ENCODE results near the gene GPR158.

Gene GPR158

DNA sequence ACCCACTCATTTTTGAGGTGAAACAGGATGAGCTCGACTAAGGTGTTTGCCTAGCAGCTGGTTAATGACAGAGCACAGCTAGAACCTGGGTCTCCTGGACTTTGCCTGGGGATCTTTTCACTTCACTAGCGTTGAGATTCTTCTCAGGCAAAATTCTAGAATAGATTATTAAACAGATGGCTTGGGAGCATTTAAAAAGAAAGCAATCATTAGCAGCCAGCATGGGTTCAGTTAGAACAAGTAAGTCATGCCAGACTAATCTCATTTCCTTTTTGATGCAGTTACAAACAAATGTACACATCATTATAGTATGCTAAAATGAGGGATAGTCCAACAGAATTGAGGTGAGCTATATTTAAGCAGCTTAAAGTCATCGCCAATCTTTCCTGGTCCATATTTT, 467.9 kb downstream of the GPR158 start:
- no peak for ATAC-seq
- TF ChIP-seq, protein P1, sequence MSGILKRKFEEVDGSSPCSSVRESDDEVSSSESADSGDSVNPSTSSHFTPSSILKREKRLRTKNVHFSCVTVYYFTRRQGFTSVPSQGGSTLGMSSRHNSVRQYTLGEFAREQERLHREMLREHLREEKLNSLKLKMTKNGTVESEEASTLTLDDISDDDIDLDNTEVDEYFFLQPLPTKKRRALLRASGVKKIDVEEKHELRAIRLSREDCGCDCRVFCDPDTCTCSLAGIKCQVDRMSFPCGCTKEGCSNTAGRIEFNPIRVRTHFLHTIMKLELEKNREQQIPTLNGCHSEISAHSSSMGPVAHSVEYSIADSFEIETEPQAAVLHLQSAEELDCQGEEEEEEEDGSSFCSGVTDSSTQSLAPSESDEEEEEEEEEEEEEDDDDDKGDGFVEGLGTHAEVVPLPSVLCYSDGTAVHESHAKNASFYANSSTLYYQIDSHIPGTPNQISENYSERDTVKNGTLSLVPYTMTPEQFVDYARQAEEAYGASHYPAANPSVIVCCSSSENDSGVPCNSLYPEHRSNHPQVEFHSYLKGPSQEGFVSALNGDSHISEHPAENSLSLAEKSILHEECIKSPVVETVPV (CRISPR knock-in tag; IDR thresholded peaks at IDR 0.05), result no peak
- TF ChIP-seq ZFP30 (CRISPR knock-in tag; IDR thresholded peaks at IDR 0.05) (no peak), ZNF565 (CRISPR knock-in tag; conservative IDR thresholded peaks at IDR 0.05; ENCODE audit: low read depth) (no peak), ARNTL (CRISPR knock-in tag; IDR thresholded peaks at IDR 0.05; ENCODE audit: borderline replicate concordance, low read depth) (no peak), BACH2 (CRISPR knock-in tag; IDR thresholded peaks at IDR 0.05; ENCODE audit: borderline replicate concordance) (no peak), ISL1 (CRISPR knock-in tag; IDR thresholded peaks at IDR 0.05) (no peak), GLIS3 (CRISPR knock-in tag; IDR thresholded peaks at IDR 0.05) (no peak), RARB (CRISPR knock-in tag; IDR thresholded peaks at IDR 0.05) (no peak), SNAI2 (CRISPR knock-in tag; IDR thresholded peaks at IDR 0.05) (no peak), TOX (CRISPR knock-in tag; IDR thresholded peaks at IDR 0.05; ENCODE audit: borderline replicate concordance) (no peak), ZC3H10 (CRISPR knock-in tag; IDR thresholded peaks at IDR 0.05) (no peak), ZNF8 (CRISPR knock-in tag; IDR thresholded peaks at IDR 0.05) (no peak), CSDC2 (CRISPR knock-in tag; IDR thresholded peaks at IDR 0.05) (no peak), ZNF70 (CRISPR knock-in tag; IDR thresholded peaks at IDR 0.05) (no peak), ZFP3 (CRISPR knock-in tag; IDR thresholded peaks at IDR 0.05) (no peak), PPARA (CRISPR knock-in tag; IDR thresholded peaks at IDR 0.05; ENCODE audit: borderline replicate concordance) (no peak)
- TF ChIP-seq, protein P2, sequence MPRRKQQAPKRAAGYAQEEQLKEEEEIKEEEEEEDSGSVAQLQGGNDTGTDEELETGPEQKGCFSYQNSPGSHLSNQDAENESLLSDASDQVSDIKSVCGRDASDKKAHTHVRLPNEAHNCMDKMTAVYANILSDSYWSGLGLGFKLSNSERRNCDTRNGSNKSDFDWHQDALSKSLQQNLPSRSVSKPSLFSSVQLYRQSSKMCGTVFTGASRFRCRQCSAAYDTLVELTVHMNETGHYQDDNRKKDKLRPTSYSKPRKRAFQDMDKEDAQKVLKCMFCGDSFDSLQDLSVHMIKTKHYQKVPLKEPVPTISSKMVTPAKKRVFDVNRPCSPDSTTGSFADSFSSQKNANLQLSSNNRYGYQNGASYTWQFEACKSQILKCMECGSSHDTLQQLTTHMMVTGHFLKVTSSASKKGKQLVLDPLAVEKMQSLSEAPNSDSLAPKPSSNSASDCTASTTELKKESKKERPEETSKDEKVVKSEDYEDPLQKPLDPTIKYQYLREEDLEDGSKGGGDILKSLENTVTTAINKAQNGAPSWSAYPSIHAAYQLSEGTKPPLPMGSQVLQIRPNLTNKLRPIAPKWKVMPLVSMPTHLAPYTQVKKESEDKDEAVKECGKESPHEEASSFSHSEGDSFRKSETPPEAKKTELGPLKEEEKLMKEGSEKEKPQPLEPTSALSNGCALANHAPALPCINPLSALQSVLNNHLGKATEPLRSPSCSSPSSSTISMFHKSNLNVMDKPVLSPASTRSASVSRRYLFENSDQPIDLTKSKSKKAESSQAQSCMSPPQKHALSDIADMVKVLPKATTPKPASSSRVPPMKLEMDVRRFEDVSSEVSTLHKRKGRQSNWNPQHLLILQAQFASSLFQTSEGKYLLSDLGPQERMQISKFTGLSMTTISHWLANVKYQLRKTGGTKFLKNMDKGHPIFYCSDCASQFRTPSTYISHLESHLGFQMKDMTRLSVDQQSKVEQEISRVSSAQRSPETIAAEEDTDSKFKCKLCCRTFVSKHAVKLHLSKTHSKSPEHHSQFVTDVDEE (CRISPR knock-in tag; IDR thresholded peaks at IDR 0.05), result no peak
- TF ChIP-seq, protein P3, sequence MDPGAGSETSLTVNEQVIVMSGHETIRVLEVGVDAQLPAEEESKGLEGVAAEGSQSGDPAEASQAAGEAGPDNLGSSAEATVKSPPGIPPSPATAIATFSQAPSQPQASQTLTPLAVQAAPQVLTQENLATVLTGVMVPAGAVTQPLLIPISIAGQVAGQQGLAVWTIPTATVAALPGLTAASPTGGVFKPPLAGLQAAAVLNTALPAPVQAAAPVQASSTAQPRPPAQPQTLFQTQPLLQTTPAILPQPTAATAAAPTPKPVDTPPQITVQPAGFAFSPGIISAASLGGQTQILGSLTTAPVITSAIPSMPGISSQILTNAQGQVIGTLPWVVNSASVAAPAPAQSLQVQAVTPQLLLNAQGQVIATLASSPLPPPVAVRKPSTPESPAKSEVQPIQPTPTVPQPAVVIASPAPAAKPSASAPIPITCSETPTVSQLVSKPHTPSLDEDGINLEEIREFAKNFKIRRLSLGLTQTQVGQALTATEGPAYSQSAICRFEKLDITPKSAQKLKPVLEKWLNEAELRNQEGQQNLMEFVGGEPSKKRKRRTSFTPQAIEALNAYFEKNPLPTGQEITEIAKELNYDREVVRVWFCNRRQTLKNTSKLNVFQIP (CRISPR knock-in tag; IDR thresholded peaks at IDR 0.05; ENCODE audit: borderline replicate concordance, low read depth), result no peak

DNA sequence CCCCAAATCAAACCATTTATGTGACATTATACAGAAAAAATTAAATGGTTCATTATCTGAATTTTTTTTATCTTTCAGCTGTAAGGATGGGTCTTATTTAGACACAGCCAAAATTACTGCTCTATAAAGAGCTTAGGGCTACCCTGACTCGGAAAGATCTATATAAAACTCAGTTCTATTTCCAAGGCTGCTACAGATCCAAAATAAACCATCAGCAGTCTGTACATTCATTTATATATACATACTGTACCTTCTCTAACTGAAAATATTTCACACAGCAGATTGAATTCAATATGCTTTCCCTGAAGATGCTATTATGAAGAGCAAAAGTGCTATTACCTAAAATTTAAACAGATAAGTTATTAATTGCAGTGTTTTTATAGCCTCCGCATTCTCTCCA, 471.6 kb downstream of the GPR158 start:
- TF ChIP-seq, protein P1 (CRISPR knock-in tag; IDR thresholded peaks at IDR 0.05), result no peak
- no peak for TF ChIP-seq OSR1 (CRISPR knock-in tag; IDR thresholded peaks at IDR 0.05)
- no peak for TF ChIP-seq ESRRG (CRISPR knock-in tag; IDR thresholded peaks at IDR 0.05)
- TF ChIP-seq ZC3H10 (CRISPR knock-in tag; IDR thresholded peaks at IDR 0.05), result no peak
- TF ChIP-seq BACH2 (CRISPR knock-in tag; IDR thresholded peaks at IDR 0.05; ENCODE audit: borderline replicate concordance), result no peak
- no peak for TF ChIP-seq TCF4 (CRISPR knock-in tag; IDR thresholded peaks at IDR 0.05; ENCODE audit: borderline replicate concordance)
- no peak for TF ChIP-seq CSDC2 (CRISPR knock-in tag; IDR thresholded peaks at IDR 0.05)
- TF ChIP-seq PPARA (CRISPR knock-in tag; IDR thresholded peaks at IDR 0.05; ENCODE audit: borderline replicate concordance), result no peak
- no peak for TF ChIP-seq GLIS3 (CRISPR knock-in tag; IDR thresholded peaks at IDR 0.05)
- TF ChIP-seq ZNF8 (CRISPR knock-in tag; IDR thresholded peaks at IDR 0.05), result no peak
- no peak for TF ChIP-seq ZFP3 (CRISPR knock-in tag; IDR thresholded peaks at IDR 0.05)
- no peak for ATAC-seq

DNA sequence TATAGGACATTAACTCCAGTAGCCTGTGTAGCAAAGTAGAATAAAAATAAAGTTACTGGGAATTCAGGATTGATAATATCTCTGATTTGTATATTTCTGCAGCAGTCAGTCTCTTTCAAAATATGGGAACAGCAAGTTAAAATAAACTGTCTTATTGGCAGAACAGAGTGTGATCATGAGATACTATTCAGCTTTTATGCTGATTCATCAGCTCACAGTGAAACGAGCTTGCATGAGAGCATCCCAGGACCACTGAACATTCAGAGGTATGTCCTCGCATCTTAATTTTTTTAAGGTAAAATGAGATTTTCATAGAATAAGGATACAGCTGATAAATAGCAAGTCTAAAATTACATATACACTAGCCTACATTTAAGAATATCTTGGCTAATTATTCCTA, 476.7 kb downstream of the GPR158 start:
- no peak for ATAC-seq
- TF ChIP-seq BACH2 (CRISPR knock-in tag; IDR thresholded peaks at IDR 0.05; ENCODE audit: borderline replicate concordance) (no peak), ZFP30 (CRISPR knock-in tag; IDR thresholded peaks at IDR 0.05) (no peak), ARNTL (CRISPR knock-in tag; IDR thresholded peaks at IDR 0.05; ENCODE audit: borderline replicate concordance, low read depth) (no peak), ZFP3 (CRISPR knock-in tag; IDR thresholded peaks at IDR 0.05) (no peak), CSDC2 (CRISPR knock-in tag; IDR thresholded peaks at IDR 0.05) (no peak), ZNF8 (CRISPR knock-in tag; IDR thresholded peaks at IDR 0.05) (no peak), TCF4 (CRISPR knock-in tag; IDR thresholded peaks at IDR 0.05; ENCODE audit: borderline replicate concordance) (no peak), ISL1 (CRISPR knock-in tag; IDR thresholded peaks at IDR 0.05) (no peak), PPARA (CRISPR knock-in tag; IDR thresholded peaks at IDR 0.05; ENCODE audit: borderline replicate concordance) (no peak), ZNF70 (CRISPR knock-in tag; IDR thresholded peaks at IDR 0.05) (no peak)
- TF ChIP-seq, protein P4, sequence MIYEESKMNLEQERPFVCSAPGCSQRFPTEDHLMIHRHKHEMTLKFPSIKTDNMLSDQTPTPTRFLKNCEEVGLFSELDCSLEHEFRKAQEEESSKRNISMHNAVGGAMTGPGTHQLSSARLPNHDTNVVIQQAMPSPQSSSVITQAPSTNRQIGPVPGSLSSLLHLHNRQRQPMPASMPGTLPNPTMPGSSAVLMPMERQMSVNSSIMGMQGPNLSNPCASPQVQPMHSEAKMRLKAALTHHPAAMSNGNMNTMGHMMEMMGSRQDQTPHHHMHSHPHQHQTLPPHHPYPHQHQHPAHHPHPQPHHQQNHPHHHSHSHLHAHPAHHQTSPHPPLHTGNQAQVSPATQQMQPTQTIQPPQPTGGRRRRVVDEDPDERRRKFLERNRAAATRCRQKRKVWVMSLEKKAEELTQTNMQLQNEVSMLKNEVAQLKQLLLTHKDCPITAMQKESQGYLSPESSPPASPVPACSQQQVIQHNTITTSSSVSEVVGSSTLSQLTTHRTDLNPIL (CRISPR knock-in tag; IDR thresholded peaks at IDR 0.05; ENCODE audit: low read depth), result no peak
- TF ChIP-seq, protein P1 (CRISPR knock-in tag; IDR thresholded peaks at IDR 0.05), result no peak
- TF ChIP-seq, protein P3 (CRISPR knock-in tag; IDR thresholded peaks at IDR 0.05; ENCODE audit: borderline replicate concordance, low read depth), result no peak
